IPS-18a (cell line): Measurements from ENCODE around the gene TSPAN9.

Source experiments
- H3K27ac ChIP-seq: one replicate; pipeline ENCODE4 v1.5.1; 2013; ENCODE audit warnings: low read length
- H3K27me3 ChIP-seq: one replicate; pipeline ENCODE4 v1.6.1; 2013; ENCODE audit warnings: mild to moderate bottlenecking, low read length; ENCODE audit not compliant: control insufficient read depth, insufficient read depth
- H3K36me3 ChIP-seq: one replicate; pipeline ENCODE4 v1.6.1; 2013; ENCODE audit warnings: low read depth, low read length; ENCODE audit not compliant: control insufficient read depth
- H3K4me1 ChIP-seq: one replicate; pipeline ENCODE4 v1.6.1; 2013; ENCODE audit warnings: low read depth, low read length; ENCODE audit not compliant: control insufficient read depth
- H3K4me3 ChIP-seq: one replicate; pipeline ENCODE4 v1.5.1; 2013; ENCODE audit warnings: low read length
- H3K9ac ChIP-seq: one replicate; pipeline ENCODE4 v1.6.1; 2013; ENCODE audit warnings: mild to moderate bottlenecking, low read length, moderate library complexity
- H3K9me3 ChIP-seq: one replicate; pipeline ENCODE4 v1.6.1; 2013; ENCODE audit warnings: low read depth, low read length; ENCODE audit not compliant: control insufficient read depth

Gene TSPAN9

DNA sequence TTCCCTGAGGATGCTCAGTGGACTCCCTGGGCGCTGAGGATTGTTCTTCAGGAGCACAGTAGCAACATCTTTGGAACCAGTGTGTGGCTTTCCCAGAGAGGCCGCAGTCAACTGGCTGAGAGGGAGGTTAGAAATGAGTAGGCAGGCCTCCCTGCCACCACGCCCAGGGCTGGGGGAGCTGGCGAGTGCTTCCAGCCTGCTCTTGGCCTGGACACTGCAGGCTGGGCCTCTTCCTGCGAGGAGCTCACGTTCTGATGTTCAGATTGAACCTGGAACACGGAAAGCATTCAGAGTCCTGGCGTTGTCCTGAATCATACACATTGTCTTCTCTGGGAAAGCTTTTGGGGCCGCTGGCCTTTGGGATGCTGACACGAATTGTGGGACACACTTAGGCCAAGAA is 15.6 kb downstream of the TSPAN9 start:
- no peaks in the 10 kb centered on the region for H3K9me3 ChIP-seq
- H3K4me1 ChIP-seq: no peaks in the 10 kb centered on the region
- H3K27me3 ChIP-seq: no peaks in the 10 kb centered on the region
- H3K27ac ChIP-seq: no peak overlapping the region
- H3K36me3 ChIP-seq: no peaks in the 10 kb centered on the region
- no peak overlapping the region for H3K9ac ChIP-seq
- H3K4me3 ChIP-seq: no peak overlapping the region

GRCh38 chr12:3097186-3097804 is 20.1 kb downstream of the TSPAN9 start:
- H3K4me3 ChIP-seq: no peak overlapping the region
- H3K27me3 ChIP-seq: no peaks in the 10 kb centered on the region
- no peak overlapping the region for H3K27ac ChIP-seq
- H3K9ac ChIP-seq: no peak overlapping the region
- no peaks in the 10 kb centered on the region for H3K4me1 ChIP-seq
- H3K36me3 ChIP-seq: no peaks in the 10 kb centered on the region
- no peaks in the 10 kb centered on the region for H3K9me3 ChIP-seq

DNA sequence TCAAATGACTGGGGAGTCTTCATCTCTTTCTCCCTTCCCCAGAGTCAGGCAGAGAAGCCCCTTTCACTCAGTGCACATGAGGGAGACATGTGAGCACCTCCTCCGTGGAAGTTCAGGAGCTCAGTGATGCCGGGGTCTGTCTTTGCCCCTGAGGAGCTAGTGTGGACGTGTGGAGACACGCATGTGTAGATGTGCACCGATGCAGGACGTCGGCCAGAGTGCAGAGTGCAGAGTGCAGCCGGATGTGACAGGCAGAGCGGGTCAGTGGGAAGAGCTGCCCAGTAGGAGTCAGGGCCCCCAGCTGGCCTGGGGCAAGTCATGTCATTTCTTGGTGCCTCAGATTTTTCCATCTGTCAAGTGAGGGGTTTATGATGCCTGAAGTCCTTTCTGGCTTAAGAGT is 20.7 kb downstream of the TSPAN9 start:
- Histone ChIP-seq H3K27ac (no peak overlapping the region), H3K36me3 (no peaks in the 10 kb centered on the region), H3K27me3 (no peaks in the 10 kb centered on the region), H3K9me3 (no peaks in the 10 kb centered on the region), H3K9ac (no peak overlapping the region), H3K4me3 (no peak overlapping the region), H3K4me1 (no peaks in the 10 kb centered on the region)

DNA sequence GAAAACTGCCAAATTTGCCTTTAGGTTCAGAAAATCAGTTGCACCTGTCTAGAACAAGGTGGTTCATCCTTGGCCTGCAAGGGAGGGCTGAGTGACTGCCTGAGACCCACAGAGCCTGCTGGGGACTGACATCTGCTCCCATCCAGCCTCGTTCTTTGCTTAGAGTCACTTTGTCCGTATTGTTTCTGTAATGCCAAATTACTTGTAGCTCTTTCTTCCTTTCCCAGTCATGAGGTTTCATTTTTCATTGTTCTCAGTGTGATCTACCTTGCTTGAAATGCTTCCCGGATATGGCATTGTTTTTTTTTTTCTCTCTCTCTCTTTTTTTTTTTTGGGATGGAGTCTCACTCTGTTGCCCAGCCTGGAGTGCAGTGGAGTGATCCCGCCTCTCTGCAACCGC is 21.3 kb downstream of the TSPAN9 start:
- H3K27ac ChIP-seq: no peak overlapping the region
- H3K4me1 ChIP-seq: no peaks in the 10 kb centered on the region
- H3K9ac ChIP-seq: no peak overlapping the region
- H3K9me3 ChIP-seq: no peaks in the 10 kb centered on the region
- no peak overlapping the region for H3K4me3 ChIP-seq
- H3K36me3 ChIP-seq: no peaks in the 10 kb centered on the region
- no peaks in the 10 kb centered on the region for H3K27me3 ChIP-seq

- Histone ChIP-seq H3K36me3 (no peaks in the 10 kb centered on the region), H3K9ac (no peak overlapping the region), H3K27me3 (no peaks in the 10 kb centered on the region), H3K27ac (no peak overlapping the region), H3K4me3 (no peak overlapping the region), H3K4me1 (no peaks in the 10 kb centered on the region), H3K9me3 (no peaks in the 10 kb centered on the region)
Measured at GRCh38 chr12:3099146-3099545, 22.0 kb downstream of the TSPAN9 start.

DNA sequence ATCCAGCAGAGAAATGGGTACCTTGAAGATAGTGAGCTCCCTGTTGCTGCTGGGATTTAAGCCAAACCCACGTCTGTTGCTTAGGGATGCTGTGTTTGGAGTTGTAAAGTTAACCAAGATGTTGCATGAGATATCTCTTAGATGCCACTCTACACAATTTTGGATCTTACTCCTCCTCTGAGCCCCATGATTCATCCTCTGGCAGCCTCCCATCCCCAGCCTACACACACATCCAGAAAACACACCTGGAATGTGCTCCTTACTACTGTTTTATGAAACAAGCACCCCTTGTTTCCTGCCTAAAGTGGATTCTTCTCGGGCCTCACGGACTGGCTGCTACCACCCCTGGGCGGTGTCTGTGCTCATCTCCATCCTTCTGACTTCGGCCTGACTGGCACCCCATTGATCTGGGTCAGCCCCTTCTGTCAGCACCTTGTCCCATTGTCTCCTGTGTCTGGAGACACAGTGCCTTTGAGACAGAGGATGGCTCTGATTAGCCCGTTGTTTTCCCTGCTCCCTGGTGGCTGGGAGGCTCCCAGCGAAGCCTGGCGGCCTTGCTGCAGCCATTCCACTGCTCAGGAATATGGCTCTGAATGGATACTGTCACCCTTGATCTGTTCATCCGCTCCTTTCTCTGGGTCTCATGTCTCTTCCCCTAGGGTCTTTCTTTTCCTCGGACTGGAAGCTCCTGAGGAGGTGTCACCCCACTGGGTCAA is 24.3 kb downstream of the TSPAN9 start:
- no peak overlapping the region for H3K4me3 ChIP-seq
- H3K27ac ChIP-seq: no peak overlapping the region
- no peak overlapping the region for H3K9ac ChIP-seq
- H3K4me1 ChIP-seq: peaks cover 5% of the 10 kb centered on the region
- H3K27me3 ChIP-seq: no peaks in the 10 kb centered on the region
- H3K36me3 ChIP-seq: no peaks in the 10 kb centered on the region
- H3K9me3 ChIP-seq: no peaks in the 10 kb centered on the region

- Histone ChIP-seq H3K4me1 (peaks cover 5% of the 10 kb centered on the region), H3K9me3 (no peaks in the 10 kb centered on the region), H3K9ac (no peak overlapping the region), H3K4me3 (no peak overlapping the region), H3K27me3 (no peaks in the 10 kb centered on the region), H3K36me3 (no peaks in the 10 kb centered on the region), H3K27ac (no peak overlapping the region)
Measured at GRCh38 chr12:3102771-3103410, 25.7 kb downstream of the TSPAN9 start.

DNA sequence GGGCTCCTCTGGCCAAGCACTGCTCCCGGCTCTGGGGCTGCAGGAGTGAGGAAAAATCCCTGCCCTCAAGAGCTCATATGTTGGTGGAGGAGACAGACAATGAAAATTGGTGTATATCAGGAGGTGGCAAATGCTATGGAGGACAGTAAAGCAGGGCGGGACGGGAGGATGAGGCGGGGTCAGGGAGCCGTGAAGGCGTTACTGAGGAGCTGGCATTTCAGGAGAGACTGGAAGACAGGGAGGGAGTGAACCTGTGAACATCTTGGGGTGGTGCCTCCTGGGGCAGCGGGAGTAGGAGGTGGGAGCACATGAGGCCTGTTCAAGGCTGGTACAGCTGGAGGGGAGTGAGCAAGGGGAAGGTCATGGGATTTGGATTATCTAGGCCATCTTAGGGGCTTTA is 26.6 kb downstream of the TSPAN9 start:
- Histone ChIP-seq H3K9me3 (no peaks in the 10 kb centered on the region), H3K4me1 (peaks cover 5% of the 10 kb centered on the region), H3K9ac (no peak overlapping the region), H3K36me3 (no peaks in the 10 kb centered on the region), H3K4me3 (no peak overlapping the region), H3K27me3 (no peaks in the 10 kb centered on the region), H3K27ac (no peak overlapping the region)

DNA sequence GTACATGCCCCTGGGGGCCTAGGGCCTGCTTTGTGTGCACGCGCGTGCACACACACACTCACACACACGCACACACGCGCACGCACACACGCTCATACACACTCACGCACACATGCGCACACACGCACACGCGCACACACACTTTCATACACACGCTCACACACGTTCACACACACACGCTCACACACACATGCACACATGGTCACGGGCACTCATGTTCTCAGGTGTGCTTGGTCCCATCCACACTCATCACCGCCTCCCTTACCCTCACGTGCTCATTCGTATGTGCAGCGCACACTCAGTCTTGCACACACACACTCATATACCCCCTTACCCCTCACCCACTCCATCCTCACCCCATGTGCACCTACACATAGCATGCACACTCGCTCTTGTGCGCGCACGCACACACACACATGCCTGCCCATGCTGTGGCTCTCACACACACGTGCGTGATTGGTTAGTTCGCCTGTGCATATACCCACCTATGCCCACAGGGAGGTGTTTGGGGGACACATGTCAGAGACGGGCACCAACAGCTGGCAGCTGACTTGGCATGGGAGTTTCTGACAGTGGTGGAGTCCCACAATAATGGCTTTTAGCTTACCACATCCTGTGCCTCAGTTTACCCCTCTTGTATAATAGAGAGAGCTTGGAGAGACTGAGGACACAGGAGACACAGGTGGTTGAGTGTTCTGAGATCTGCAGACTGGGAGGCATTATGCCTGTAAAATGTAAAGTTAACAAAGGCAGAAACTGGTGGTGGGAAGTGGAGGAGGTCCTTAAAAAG is 28.7 kb downstream of the TSPAN9 start:
- Histone ChIP-seq H3K9me3 (no peaks in the 10 kb centered on the region), H3K27me3 (no peaks in the 10 kb centered on the region), H3K27ac (no peak overlapping the region), H3K4me3 (no peak overlapping the region), H3K9ac (no peak overlapping the region), H3K4me1 (peaks cover 5% of the 10 kb centered on the region), H3K36me3 (no peaks in the 10 kb centered on the region)

- Histone ChIP-seq H3K4me3 (no peak overlapping the region), H3K9ac (no peak overlapping the region), H3K36me3 (no peaks in the 10 kb centered on the region), H3K27me3 (no peaks in the 10 kb centered on the region), H3K9me3 (no peaks in the 10 kb centered on the region), H3K4me1 (peaks cover 5% of the 10 kb centered on the region), H3K27ac (no peak overlapping the region)
Measured at GRCh38 chr12:3106579-3106978, 29.4 kb downstream of the TSPAN9 start.

DNA sequence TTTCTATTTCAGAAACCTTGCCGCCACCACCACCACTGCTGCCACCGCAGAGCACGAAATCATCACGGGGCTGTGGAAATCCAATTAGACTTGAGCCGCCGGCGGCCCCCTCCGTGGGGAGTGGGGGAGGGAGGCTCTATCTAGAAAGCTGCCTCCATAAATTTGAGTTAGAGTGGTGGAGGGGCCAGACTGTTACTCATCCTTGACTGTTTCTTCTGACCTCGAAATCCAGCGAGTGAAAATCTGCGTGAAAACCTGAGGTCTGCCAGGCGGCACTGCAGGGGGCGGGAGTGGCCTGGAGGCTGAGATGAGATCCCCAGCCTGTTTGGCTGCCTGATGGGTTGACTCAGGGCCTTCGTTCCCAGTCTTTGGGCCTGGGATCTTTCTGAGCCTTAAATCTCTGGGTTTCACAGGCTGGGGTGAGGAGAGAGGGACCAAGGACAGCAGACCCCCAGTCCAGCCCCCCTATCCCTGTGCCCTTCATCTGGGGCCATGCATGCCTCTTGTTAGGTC is 29.9 kb downstream of the TSPAN9 start:
- Histone ChIP-seq H3K9me3 (no peaks in the 10 kb centered on the region), H3K36me3 (no peaks in the 10 kb centered on the region), H3K27me3 (no peaks in the 10 kb centered on the region), H3K4me1 (peaks cover 5% of the 10 kb centered on the region), H3K27ac (no peak overlapping the region), H3K4me3 (no peak overlapping the region), H3K9ac (no peak overlapping the region)
